Measurements from ENCODE around the gene C15orf40. TPM values are rescaled to one million over a fixed set of nuclear protein-coding genes. Genes with fewer than 3 reads are reported as not detected.

The C15orf40 gene
- total and polyA plus RNA-seq, 2 of the 13 experiments (the other 11 are each of a cell fraction or from before 2014, with no cell fraction given), result 24.0 to 26.3 TPM

DNA sequence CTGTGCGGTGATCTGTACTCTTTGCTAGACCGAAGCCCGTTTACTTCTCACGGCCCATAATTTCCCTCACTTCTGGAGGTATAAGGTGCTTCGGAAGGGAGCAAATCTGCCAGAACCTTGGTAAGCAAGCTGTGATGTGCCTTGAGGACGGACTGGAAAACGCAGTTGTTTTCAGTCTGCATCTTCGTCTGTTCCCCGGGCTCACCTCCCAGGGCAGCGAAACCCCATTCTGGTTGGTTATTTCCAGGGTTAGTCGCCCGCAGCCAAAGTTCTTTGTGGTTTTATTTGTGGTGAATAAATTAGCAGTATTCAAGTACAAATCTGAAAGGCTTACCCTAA, 25.0 kb downstream of the C15orf40 start:
- H3K9ac ChIP-seq (ENCODE audit: insufficient read depth, low read depth, low read length), result peak overlapping the region; percentile 94
- FAIRE-seq (no peak), DNase-seq (ENCODE audit: low spot score) (no peak), ATAC-seq (peak; percentile 62)
- TSS peak; percentile 83 for BruUV-seq (replicated peaks)
- TF ChIP-seq MED8 (CRISPR knock-in tag; IDR thresholded peaks at IDR 0.05; ENCODE audit: insufficient replicate concordance) (no peak), CC2D1A (CRISPR knock-in tag; IDR thresholded peaks at IDR 0.05) (no peak), KDM5A (IDR thresholded peaks at IDR 0.05; ENCODE audit: borderline replicate concordance, low read length) (0 out of 2 replicates have a peak, but pooled peaks have one; percentile 38), ZNF256 (CRISPR knock-in tag; conservative IDR thresholded peaks at IDR 0.05) (0 out of 2 replicates have a peak, but pooled peaks have one; percentile 22)
- TF ChIP-seq, protein P1, sequence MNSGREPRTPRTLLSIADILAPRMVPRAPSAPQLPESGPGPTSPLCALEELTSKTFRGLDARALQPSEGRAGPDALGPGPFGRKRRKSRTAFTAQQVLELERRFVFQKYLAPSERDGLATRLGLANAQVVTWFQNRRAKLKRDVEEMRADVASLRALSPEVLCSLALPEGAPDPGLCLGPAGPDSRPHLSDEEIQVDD (CRISPR knock-in tag; IDR thresholded peaks at IDR 0.05; ENCODE audit: borderline replicate concordance), result 0 out of 2 replicates have a peak, but pooled peaks have one; percentile 6
- TF ChIP-seq, protein P2, sequence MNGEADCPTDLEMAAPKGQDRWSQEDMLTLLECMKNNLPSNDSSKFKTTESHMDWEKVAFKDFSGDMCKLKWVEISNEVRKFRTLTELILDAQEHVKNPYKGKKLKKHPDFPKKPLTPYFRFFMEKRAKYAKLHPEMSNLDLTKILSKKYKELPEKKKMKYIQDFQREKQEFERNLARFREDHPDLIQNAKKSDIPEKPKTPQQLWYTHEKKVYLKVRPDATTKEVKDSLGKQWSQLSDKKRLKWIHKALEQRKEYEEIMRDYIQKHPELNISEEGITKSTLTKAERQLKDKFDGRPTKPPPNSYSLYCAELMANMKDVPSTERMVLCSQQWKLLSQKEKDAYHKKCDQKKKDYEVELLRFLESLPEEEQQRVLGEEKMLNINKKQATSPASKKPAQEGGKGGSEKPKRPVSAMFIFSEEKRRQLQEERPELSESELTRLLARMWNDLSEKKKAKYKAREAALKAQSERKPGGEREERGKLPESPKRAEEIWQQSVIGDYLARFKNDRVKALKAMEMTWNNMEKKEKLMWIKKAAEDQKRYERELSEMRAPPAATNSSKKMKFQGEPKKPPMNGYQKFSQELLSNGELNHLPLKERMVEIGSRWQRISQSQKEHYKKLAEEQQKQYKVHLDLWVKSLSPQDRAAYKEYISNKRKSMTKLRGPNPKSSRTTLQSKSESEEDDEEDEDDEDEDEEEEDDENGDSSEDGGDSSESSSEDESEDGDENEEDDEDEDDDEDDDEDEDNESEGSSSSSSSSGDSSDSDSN (CRISPR knock-in tag; IDR thresholded peaks at IDR 0.05), result 0 out of 2 replicates have a peak, but pooled peaks have one; percentile 7
- H3K79me2 ChIP-seq (ENCODE audit: insufficient read depth, low read length), result peaks cover 16% of the 10 kb centered on the region
- 5% methylated on average over 8 of the region's 12 CpGs for WGBS (ENCODE audit: low lambda C conversion rate)
- intact Hi-C loops (cut with micrococcal nuclease; ENCODE audit: unreplicated experiment) (loop anchor here (5.0 kb wide), 1 partner anchor 129 kb away; no protein-coding TSS in a partner anchor), in situ Hi-C loops (cut with HindIII; ENCODE audit: extremely low pct_ligation_motif_present, low pct_unique_long_range_greater_than_20kb) (loop anchor here (10.0 kb wide), 1 partner anchor 132 kb away; no protein-coding TSS in a partner anchor)
- no peaks in the 10 kb centered on the region for H4K20me1 ChIP-seq (ENCODE audit: insufficient read depth, low read length)
- peak overlapping the region; percentile 86 for H3K4me2 ChIP-seq (ENCODE audit: low read depth, low read length)
- no peaks in the 10 kb centered on the region; a peak in 1 of 5 replicates for H3K27me3 ChIP-seq (ENCODE audit: control insufficient read depth in 1 of 2, insufficient read depth in 2 of 2, low read length in 2 of 2)
- H3K9me3 ChIP-seq (ENCODE audit: low read length), result no peaks in the 10 kb centered on the region
- peaks cover 0 to 13% of the 10 kb centered on the region in 2 experiments; a peak in 1 of 5 replicates for H3K36me3 ChIP-seq (replicated peaks in 1 of 2; ENCODE audit: control insufficient read depth in 1 of 2, insufficient read depth in 2 of 2, low read length in 2 of 2)
- peak overlapping the region; percentile 73 to 94 (median 88) for H3K4me3 ChIP-seq (replicated peaks in 1 of 3; ENCODE audit: insufficient read depth in 1 of 3, low read depth in 2 of 3, low read length in 3 of 3)
- H2AFZ ChIP-seq (ENCODE audit: low read length), result peak overlapping the region; percentile 46
- H3K27ac ChIP-seq (ENCODE audit: extremely low read length, insufficient read depth, low read length), result peak overlapping the region; percentile 75
- ChIA-PET POLR2A (interaction anchor here (0.9 to 2.1 kb wide), 11 partner anchors 9 to 236 kb away, joined by 3 to 21 read pairs (median 3); partner anchors contain the start of genes BTBD1 and C15orf40), CTCF (ENCODE audit: low intra/inter-chr PET ratio, low total read pairs) (no interaction called here)
- peaks cover 30% of the 10 kb centered on the region for H3K4me1 ChIP-seq (ENCODE audit: insufficient read depth, low read length)

Data from HepG2 (cell line).